HepG2 (cell line): ENCODE results near the gene LCAT. TPM values are rescaled to one million over a fixed set of nuclear protein-coding genes. Genes with fewer than 3 reads are reported as not detected.

Experiments
- ATAD3A ChIP-seq: sonication (generic); formaldehyde crosslinking; IDR thresholded peaks from 2 replicates; pipeline ENCODE4 v1.4.0; 2020; ENCODE audit warnings: missing genetic modification reagents
- DMTF1 ChIP-seq: sonication (generic); formaldehyde crosslinking; IDR thresholded peaks from 2 replicates; pipeline ENCODE4 v1.4.0; 2020; ENCODE audit warnings: mild to moderate bottlenecking, missing genetic modification reagents
- HNF1B ChIP-seq: sonication (generic); formaldehyde crosslinking; IDR thresholded peaks from 2 replicates; pipeline ENCODE4 v1.5.1; 2020; ENCODE audit warnings: mild to moderate bottlenecking, moderate library complexity, missing genetic modification reagents
- HOXA7 ChIP-seq: sonication (generic); formaldehyde crosslinking; IDR thresholded peaks from 2 replicates; pipeline ENCODE4 v1.8.1; 2022; ENCODE audit warnings: mild to moderate bottlenecking, missing genetic modification reagents, moderate library complexity
- KDM5B ChIP-seq: sonication (generic); formaldehyde crosslinking; IDR thresholded peaks from 2 replicates; pipeline ENCODE4 v1.4.0; 2020; ENCODE audit warnings: missing genetic modification reagents, mild to moderate bottlenecking, borderline replicate concordance
- MAX ChIP-seq: IDR thresholded peaks from 2 replicates; pipeline ENCODE4 v1.6.1; 2012; ENCODE audit warnings: inconsistent platforms
- MEIS2 ChIP-seq: sonication (generic); formaldehyde crosslinking; IDR thresholded peaks from 2 replicates; pipeline ENCODE4 v1.9.0; 2021; ENCODE audit warnings: mild to moderate bottlenecking, missing genetic modification reagents
- MTF2 ChIP-seq: sonication (generic); formaldehyde crosslinking; IDR thresholded peaks from 2 replicates; pipeline ENCODE4 v1.5.0; 2020; ENCODE audit warnings: missing genetic modification reagents, borderline replicate concordance
- REXO4 ChIP-seq: sonication (generic); formaldehyde crosslinking; IDR thresholded peaks from 2 replicates; pipeline ENCODE4 v1.8.0; 2022; ENCODE audit warnings: missing genetic modification reagents, mild to moderate bottlenecking, borderline replicate concordance
- SMARCC2 ChIP-seq: fragments of 450-650 bp; IDR thresholded peaks from 2 replicates; pipeline ENCODE4 v1.6.1; 2017; ENCODE audit warnings: antibody characterized with exemption, mild to moderate bottlenecking
- TGIF2 ChIP-seq: IDR thresholded peaks from 2 replicates; pipeline ENCODE4 v1.6.1; 2016; ENCODE audit warnings: control low read depth, missing compliant biosample characterization
- ZBTB1 ChIP-seq: sonication (generic); formaldehyde crosslinking; IDR thresholded peaks from 2 replicates; pipeline ENCODE4 v1.4.0; 2020; ENCODE audit warnings: missing genetic modification reagents, borderline replicate concordance
- ZNF143 ChIP-seq: sonication (generic); formaldehyde crosslinking; IDR thresholded peaks from 2 replicates; pipeline ENCODE4 v1.4.0; 2020; ENCODE audit warnings: missing genetic modification reagents
- ZNF18 ChIP-seq: sonication (generic); formaldehyde crosslinking; IDR thresholded peaks from 2 replicates; pipeline ENCODE4 v1.8.0; 2022; ENCODE audit warnings: mild to moderate bottlenecking, missing genetic modification reagents; ENCODE audit not compliant: insufficient replicate concordance
- ZNF3 ChIP-seq: IDR thresholded peaks from 2 replicates; pipeline ENCODE4 v1.7.0; 2017; ENCODE audit warnings: inconsistent platforms
- ZNF549 ChIP-seq: sonication (generic); formaldehyde crosslinking; IDR thresholded peaks from 2 replicates; pipeline ENCODE4 v1.5.0; 2020; ENCODE audit warnings: missing genetic modification reagents
- ZNF704 ChIP-seq: sonication (generic); formaldehyde crosslinking; IDR thresholded peaks from 2 replicates; pipeline ENCODE4 v1.8.1; 2023; ENCODE audit warnings: mild to moderate bottlenecking, inconsistent platforms, moderate library complexity, missing genetic modification reagents, borderline replicate concordance
- polyA plus RNA-seq, 8 experiments: library from polyadenylated mRNA; depleted of rRNA in 3 of 8; stranded (reverse) in 7 of 8; unstranded in 1 of 8; fragments of >200 nt; fragmentation: Illumina TruSeq in 4 of 8; extraction: Trizol in 4 of 8; gene quantifications; 2 replicates each; pipeline versions ENCODE4 v1.2.1 to v1.2.3, GENCODE V29; 2011 to 2016; ENCODE audit warnings: low read depth in 4 of 8, missing spikeins in 1 of 8, mixed read lengths in 1 of 8; ENCODE audit not compliant: insufficient read depth in 1 of 8
- total RNA-seq, 5 experiments: library from RNA; depleted of rRNA; stranded (reverse); fragments of >200 nt; fragmentation: Illumina TruSeq; extraction: Trizol; gene quantifications; 2 replicates each; pipeline ENCODE4 v1.2.3, GENCODE V29; 2016; ENCODE audit warnings: low read depth in 1 of 5

Gene LCAT
- total and polyA plus RNA-seq, 2 of the 13 experiments (the other 11 are each of a cell fraction or from before 2014, with no cell fraction given), result 36.1 to 38.9 TPM

- TF ChIP-seq MAX, result no peak
- TF ChIP-seq ZNF3 (CRISPR knock-in tag), result no peak
- peak; percentile 52 for TF ChIP-seq MEIS2 (CRISPR knock-in tag)
- TF ChIP-seq ZNF549, result no peak
- peak; percentile 66 for TF ChIP-seq ZNF704 (CRISPR knock-in tag)
- peak; percentile 30; the same call in 1 of the 2 replicates for TF ChIP-seq ZNF143 (CRISPR knock-in tag)
- no peak for TF ChIP-seq ZBTB1
- TF ChIP-seq HOXA7 (CRISPR knock-in tag), result no peak
- TF ChIP-seq KDM5B (CRISPR knock-in tag), result peak; percentile 81; the same call in 1 of the 2 replicates
- no peak for TF ChIP-seq REXO4 (CRISPR knock-in tag)
- TF ChIP-seq MTF2 (CRISPR knock-in tag), result no peak
- peak; percentile 92 for TF ChIP-seq HNF1B (CRISPR knock-in tag)
- TF ChIP-seq TGIF2 (CRISPR knock-in tag), result peak; percentile 84
- TF ChIP-seq SMARCC2, result no peak
- TF ChIP-seq ZNF18 (CRISPR knock-in tag), result peak; percentile 49
- peak; percentile 82; the same call in 1 of the 2 replicates for TF ChIP-seq DMTF1 (CRISPR knock-in tag)
- TF ChIP-seq ATAD3A, result no peak; the same call in 1 of the 2 replicates
Observed at GRCh38 chr16:67935402-67936123, 8.4 kb downstream of the LCAT start (continued).
